Measurements from ENCODE around the gene ANXA9.

GRCh38 chr1:150957666-150958065 lies 24.4 kb upstream of the ANXA9 start:
- TF ChIP-seq CTCF (optimal IDR thresholded peaks at IDR 0.05 in 1 of 3, IDR thresholded peaks at IDR 0.05 in 1 of 3, conservative IDR thresholded peaks at IDR 0.05 in 1 of 3; ENCODE audit: extremely low read depth in 1 of 3, insufficient read depth in 2 of 3, low read length in 3 of 3) (no peak), EZH2 (IDR thresholded peaks at IDR 0.05; ENCODE audit: low read length) (no peak)

Measured in keratinocyte (primary cell).